A673 (cell line): ENCODE measurements around the gene COA4.

ENCODE experiments used
- EZH2 ChIP-seq: fragments of 200-600 bp; sonication (generic); IDR thresholded peaks from 2 replicates; pipeline ENCODE4 v1.6.1; 2017; ENCODE audit warnings: borderline replicate concordance, low read depth, mild to moderate bottlenecking, mixed read lengths, antibody characterized with exemption, low read length; ENCODE audit not compliant: poor library complexity, severe bottlenecking
- TF ChIP-seq, protein P1 (sequence below): fragments of 300-800, 200-600 bp; sonication (generic); conservative IDR thresholded peaks from 2 replicates; pipeline ENCODE4 v1.5.1; 2017; ENCODE audit warnings: low read depth, mild to moderate bottlenecking, antibody characterized with exemption, low read length, moderate library complexity, mixed read lengths

DNA sequence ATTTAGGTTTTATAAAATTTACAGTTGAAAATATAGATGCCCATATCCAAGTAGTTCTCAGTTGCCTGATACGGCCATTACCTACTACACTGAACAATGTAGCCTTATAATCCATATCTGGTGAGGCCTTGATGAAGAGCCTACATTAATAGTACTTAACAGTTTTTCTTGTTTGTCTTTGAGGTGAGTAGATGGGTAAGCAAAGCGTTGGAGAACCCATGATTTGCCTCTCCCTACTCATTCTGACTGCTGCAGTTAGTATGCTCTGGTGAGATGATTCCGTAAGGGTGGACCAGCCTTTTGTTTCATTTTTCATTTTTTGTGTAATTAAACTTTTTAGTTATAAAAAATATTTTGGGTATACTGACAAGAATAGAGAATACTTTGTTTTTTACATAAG, 11.6 kb upstream of the COA4 start:
- TF ChIP-seq, protein P1, sequence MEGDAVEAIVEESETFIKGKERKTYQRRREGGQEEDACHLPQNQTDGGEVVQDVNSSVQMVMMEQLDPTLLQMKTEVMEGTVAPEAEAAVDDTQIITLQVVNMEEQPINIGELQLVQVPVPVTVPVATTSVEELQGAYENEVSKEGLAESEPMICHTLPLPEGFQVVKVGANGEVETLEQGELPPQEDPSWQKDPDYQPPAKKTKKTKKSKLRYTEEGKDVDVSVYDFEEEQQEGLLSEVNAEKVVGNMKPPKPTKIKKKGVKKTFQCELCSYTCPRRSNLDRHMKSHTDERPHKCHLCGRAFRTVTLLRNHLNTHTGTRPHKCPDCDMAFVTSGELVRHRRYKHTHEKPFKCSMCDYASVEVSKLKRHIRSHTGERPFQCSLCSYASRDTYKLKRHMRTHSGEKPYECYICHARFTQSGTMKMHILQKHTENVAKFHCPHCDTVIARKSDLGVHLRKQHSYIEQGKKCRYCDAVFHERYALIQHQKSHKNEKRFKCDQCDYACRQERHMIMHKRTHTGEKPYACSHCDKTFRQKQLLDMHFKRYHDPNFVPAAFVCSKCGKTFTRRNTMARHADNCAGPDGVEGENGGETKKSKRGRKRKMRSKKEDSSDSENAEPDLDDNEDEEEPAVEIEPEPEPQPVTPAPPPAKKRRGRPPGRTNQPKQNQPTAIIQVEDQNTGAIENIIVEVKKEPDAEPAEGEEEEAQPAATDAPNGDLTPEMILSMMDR: no peak
- TF ChIP-seq EZH2: no peak
